ENCODE measurements around the gene AHDC1.

- TF ChIP-seq EZH2 (IDR thresholded peaks at IDR 0.05; ENCODE audit: low read length), result no peak
- TF ChIP-seq, protein P1, sequence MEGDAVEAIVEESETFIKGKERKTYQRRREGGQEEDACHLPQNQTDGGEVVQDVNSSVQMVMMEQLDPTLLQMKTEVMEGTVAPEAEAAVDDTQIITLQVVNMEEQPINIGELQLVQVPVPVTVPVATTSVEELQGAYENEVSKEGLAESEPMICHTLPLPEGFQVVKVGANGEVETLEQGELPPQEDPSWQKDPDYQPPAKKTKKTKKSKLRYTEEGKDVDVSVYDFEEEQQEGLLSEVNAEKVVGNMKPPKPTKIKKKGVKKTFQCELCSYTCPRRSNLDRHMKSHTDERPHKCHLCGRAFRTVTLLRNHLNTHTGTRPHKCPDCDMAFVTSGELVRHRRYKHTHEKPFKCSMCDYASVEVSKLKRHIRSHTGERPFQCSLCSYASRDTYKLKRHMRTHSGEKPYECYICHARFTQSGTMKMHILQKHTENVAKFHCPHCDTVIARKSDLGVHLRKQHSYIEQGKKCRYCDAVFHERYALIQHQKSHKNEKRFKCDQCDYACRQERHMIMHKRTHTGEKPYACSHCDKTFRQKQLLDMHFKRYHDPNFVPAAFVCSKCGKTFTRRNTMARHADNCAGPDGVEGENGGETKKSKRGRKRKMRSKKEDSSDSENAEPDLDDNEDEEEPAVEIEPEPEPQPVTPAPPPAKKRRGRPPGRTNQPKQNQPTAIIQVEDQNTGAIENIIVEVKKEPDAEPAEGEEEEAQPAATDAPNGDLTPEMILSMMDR (optimal IDR thresholded peaks at IDR 0.05 in 1 of 3, IDR thresholded peaks at IDR 0.05 in 1 of 3, conservative IDR thresholded peaks at IDR 0.05 in 1 of 3; ENCODE audit: extremely low read depth in 1 of 3, insufficient read depth in 2 of 3, low read length in 3 of 3), result no peak
These were observed 47.5 kb downstream of the AHDC1 start for GRCh38 chr1:27556435-27556780.
